Omental fat pad (tissue), 4 donors: ENCODE data around the gene ASCC1. TPM values are rescaled to one million over a fixed set of nuclear protein-coding genes. Genes with fewer than 3 reads are reported as not detected.

Source experiments
- ATAC-seq: fragments of 150-250 bp; one replicate; pipeline ENCODE4 v1.9.1; 2016; ENCODE audit warnings: mild to moderate bottlenecking, moderate library complexity; ENCODE audit not compliant: low FRiP score
- DNase-seq: peaks from one replicate; pipeline ENCODE4 v3.0.0-alpha.2; 2019; ENCODE audit warnings: low spot score
- CTCF ChIP-seq, 3 donors: fragments of 450-650 bp; IDR thresholded peaks; one replicate each; pipeline ENCODE4 v1.5.1; 2016 to 2017; ENCODE audit warnings: antibody characterized with exemption in 3 of 3, mild to moderate bottlenecking in 3 of 3, moderate library complexity in 2 of 3
- total RNA-seq, 4 donors: library from RNA; depleted of rRNA; stranded (reverse); fragments of >200 nt; gene quantifications; one replicate each; pipeline ENCODE4 v1.1.0, GENCODE V29; 2016

Gene ASCC1
- total RNA-seq, 4 donors from 2014 or later = 21.3 to 34.5 (median 26.3) TPM

GRCh38 chr10:72238392-72239175, 22.5 kb upstream of the ASCC1 start:
- TF ChIP-seq CTCF (IDR thresholded peaks at IDR 0.05) = no peak
- no peak for ATAC-seq
- no peak for DNase-seq

- no peak for DNase-seq
- ATAC-seq = no peak
- TF ChIP-seq CTCF (IDR thresholded peaks at IDR 0.05) = no peak
These were observed 19.6 kb upstream of the ASCC1 start for GRCh38 chr10:72235544-72236279.

GRCh38 chr10:72234560-72235095, 18.6 kb upstream of the ASCC1 start:
- no peak for TF ChIP-seq CTCF (IDR thresholded peaks at IDR 0.05)
- ATAC-seq (no peak), DNase-seq (no peak)

- ATAC-seq (no peak), DNase-seq (no peak)
- no peak for TF ChIP-seq CTCF (IDR thresholded peaks at IDR 0.05)
These were observed 17.5 kb upstream of the ASCC1 start for GRCh38 chr10:72233621-72234020.

GRCh38 chr10:72229261-72230251, 13.5 kb upstream of the ASCC1 start:
- TF ChIP-seq CTCF (IDR thresholded peaks at IDR 0.05) = no peak
- ATAC-seq (peak; percentile 82), DNase-seq (no peak)

GRCh38 chr10:72228318-72228751, 12.3 kb upstream of the ASCC1 start:
- no peak for TF ChIP-seq CTCF (IDR thresholded peaks at IDR 0.05)
- DNase-seq (no peak), ATAC-seq (no peak)
